ENCODE data around the gene PDE3B.

GRCh38 chr11:14746857-14747395, 103.3 kb downstream of the PDE3B start:
- no peak for TF ChIP-seq ZNF565 (CRISPR knock-in tag; conservative IDR thresholded peaks at IDR 0.05; ENCODE audit: low read depth)
- no peak for TF ChIP-seq PATZ1 (CRISPR knock-in tag; IDR thresholded peaks at IDR 0.05; ENCODE audit: borderline replicate concordance)
- no peak for TF ChIP-seq TSHZ2 (CRISPR knock-in tag; IDR thresholded peaks at IDR 0.05)
- no peak for TF ChIP-seq ZFP30 (CRISPR knock-in tag; IDR thresholded peaks at IDR 0.05)
- TF ChIP-seq ZFP3 (CRISPR knock-in tag; IDR thresholded peaks at IDR 0.05), result no peak
- TF ChIP-seq ARNTL (CRISPR knock-in tag; IDR thresholded peaks at IDR 0.05; ENCODE audit: borderline replicate concordance, low read depth), result no peak
- no peak for TF ChIP-seq TCF4 (CRISPR knock-in tag; IDR thresholded peaks at IDR 0.05; ENCODE audit: borderline replicate concordance)
- TF ChIP-seq SNAI2 (CRISPR knock-in tag; IDR thresholded peaks at IDR 0.05), result no peak
- no peak for TF ChIP-seq ZC3H10 (CRISPR knock-in tag; IDR thresholded peaks at IDR 0.05)

Data from SK-N-SH treated with all-trans-retinoic acid at 6 μM for 48 hours (cell line).